GM19438 (cell line): ENCODE data around the gene NBPF11.
"Not testable (repeated sequence)": the region's sequence is repeated elsewhere in the genome, so short reads cannot be mapped to it uniquely, and the experiment has no call there.

Experiments
- ATAC-seq: cut with Tn5 transposase; IDR thresholded peaks from one replicate; pipeline ENCODE4 v1.9.1; 2021; ENCODE audit warnings: low read depth; ENCODE audit not compliant: unreplicated experiment

Gene NBPF11

DNA sequence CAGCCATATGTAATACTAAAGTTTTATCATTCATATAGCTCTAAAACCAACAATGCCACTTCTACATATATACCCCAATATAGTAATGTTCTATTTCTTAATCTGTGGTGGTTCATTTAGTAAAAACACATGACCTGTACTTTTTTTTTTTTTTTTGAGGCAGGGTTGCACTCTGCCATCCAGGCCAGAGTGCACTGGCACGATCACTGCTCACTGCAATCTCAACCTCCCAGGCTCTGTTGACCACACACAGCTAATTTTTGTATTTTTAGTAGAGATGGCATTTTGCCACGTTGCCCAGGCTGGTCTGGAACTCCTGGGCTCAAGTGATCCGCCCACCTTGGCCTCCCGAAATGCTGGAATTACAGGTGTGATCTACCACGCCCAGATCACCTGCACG is 2.1 kb downstream of the NBPF11 start:
- not testable (repeated sequence) for ATAC-seq

DNA sequence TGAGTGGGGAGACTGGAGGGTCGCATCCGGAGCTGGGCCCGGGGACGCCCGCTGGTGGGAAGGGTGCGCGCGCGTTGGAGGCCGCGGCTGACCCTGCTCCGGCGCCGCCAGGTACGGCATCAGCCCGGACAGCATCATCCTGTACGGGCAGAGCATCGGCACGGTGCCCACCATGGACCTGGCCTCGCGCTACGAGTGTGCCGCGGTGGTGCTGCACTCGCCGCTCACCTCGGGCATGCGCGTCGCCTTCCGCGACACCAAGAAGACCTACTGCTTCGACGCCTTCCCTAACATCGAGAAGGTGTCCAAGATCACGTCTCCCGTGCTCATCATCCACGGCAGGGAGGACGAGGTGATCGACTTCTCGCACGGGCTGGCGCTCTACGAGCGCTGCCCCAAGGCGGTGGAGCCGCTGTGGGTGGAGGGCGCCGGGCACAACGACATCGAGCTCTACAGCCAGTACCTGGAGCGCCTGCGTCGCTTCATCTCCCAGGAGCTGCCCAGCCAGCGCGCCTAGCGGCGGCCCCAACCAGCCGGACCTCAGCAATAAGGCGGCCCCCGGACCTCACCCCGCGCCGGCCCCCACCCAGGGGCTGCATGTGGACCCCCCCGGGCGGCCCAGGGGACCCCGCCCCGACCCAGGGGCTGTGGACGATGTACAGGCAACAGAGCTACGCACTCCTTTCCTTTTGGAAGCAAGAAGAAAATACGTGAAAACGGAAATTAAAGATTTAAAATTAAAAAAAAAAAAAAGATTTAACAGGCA is 2.8 kb downstream of the NBPF11 start:
- not testable (repeated sequence) for ATAC-seq

DNA sequence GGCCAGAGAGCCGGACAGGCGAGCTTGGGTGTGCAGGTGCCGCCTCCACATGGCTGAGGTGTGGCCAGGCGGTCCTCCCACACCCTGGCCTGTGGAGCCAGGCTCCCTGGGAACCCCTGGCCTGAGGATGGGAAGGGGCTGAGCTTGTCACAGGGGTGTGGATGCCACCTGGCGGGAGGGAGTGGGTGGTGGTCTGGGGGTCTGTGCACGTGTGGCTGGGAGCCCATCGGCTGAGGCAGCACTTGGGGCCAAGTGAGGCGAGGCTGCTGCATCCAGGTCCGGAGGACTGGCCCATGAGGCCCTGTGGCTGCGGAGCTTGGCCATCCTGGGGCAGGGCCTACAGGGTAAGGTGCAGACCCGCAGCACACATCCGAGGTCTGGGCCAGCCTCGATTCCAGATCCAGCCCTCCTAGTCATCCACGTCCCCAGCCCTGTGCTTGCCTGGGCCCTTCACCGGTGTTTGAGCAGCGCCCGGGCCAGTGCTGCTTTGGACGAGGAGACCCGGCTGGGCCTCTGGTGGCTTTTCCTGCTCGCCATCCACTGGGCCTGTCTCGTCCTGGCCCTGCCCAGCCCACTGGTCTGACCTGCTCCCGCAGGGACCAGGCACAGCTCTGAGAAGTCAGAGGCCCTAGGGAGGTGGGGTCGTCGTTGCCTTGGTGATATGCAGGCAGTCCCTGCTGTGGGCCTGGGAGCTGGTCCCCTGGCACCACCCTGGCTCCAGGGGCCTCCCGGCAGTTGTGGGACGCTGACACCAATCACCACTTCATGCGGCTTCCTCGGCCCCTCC is 4.8 kb downstream of the NBPF11 start:
- ATAC-seq: not testable (repeated sequence)

DNA sequence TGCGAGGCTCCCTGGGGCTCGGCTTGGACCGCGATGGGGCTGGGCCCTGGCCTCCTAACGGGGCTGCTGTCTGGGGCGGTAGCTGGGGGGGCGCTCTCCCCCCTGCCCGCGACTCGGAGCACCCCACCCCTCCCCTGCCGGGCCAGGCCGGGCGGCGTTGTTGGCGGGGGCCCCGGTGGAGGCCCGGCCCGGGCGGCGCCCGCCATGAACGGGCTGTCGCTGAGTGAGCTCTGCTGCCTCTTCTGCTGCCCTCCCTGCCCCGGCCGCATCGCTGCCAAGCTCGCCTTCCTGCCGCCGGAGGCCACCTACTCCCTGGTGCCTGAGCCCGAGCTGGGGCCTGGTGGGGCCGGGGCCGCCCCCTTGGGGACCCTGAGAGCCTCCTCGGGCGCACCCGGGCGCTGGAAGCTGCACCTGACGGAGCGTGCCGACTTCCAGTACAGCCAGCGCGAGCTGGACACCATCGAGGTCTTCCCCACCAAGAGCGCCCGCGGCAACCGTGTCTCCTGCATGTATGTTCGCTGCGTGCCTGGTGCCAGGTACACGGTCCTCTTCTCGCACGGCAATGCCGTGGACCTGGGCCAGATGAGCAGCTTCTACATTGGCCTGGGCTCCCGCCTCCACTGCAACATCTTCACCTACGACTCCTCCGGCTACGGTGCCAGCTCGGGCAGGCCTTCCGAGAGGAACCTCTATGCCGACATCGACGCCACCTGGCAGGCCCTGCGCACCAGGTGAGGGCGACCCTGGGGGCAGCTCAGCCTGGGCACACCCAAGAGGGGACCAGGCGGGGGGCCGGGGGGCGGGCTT is 5.7 kb downstream of the NBPF11 start:
- ATAC-seq: not testable (repeated sequence)

GRCh38 chr1:148143223-148143622 is 8.9 kb downstream of the NBPF11 start:
- not testable (repeated sequence) for ATAC-seq

DNA sequence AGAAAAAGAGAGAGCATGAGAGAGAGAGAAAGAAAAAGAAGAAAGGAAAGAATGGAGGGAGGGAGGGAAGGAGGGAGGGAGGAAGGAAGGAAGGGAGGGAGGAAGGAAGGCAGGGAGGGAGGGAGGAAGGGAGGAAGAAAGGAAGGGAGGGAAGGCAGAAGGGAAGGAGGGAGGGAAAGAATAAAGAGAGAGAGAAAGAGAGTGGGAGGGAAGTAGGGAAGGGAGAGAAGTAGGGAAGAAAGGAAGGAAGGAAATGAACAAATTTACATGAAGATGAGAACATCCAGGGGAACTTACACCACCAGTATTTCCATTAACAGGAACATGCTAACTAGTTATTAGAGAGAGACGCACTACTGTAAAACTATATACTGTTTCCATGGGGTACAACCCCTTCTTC is 10.1 kb downstream of the NBPF11 start:
- ATAC-seq: not testable (repeated sequence)

DNA sequence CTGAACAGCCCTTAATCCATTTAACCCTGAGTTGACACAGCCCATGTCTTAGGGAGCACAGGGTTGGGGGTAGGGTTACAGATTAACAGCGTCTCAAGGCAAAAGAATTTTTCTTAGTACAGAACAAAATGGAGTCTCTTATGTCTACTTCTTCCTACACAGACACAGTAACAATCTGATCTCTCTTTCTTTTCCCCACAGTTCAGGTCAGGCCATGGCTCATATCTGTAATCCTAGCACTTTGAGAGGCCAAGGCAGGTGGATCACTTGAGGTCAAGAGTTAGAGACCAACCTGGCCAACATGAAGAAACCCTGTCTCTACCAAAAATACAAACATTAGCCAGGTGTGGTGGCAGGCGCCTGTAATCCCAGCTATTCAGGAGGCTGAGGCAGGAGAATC is 13.5 kb downstream of the NBPF11 start:
- ATAC-seq: not testable (repeated sequence)

- not testable (repeated sequence) for ATAC-seq
These were observed 29.7 kb downstream of the NBPF11 start for GRCh38 chr1:148122341-148122740.

DNA sequence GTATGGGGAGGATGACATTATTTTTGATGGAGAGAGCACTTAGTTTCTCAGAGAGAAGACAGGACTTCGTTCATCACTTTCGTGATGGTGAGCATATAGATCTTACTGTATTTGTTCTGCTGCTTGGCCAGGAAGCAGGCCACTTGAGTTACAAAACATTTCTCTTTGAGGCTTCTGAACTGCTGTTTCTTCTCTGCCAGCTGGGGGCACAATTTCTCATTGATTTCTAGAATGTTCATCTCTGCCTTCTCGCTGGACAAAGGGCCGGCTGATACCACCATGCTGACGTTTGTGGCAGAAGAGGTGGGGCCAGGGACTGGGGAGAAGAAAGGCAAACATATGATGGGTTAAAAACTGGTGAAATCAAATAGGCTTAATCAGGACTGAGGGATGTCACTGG is 31.7 kb downstream of the NBPF11 start:
- ATAC-seq: not testable (repeated sequence)

GRCh38 chr1:148095732-148096131 is 56.3 kb downstream of the NBPF11 start:
- ATAC-seq: not testable (repeated sequence)

DNA sequence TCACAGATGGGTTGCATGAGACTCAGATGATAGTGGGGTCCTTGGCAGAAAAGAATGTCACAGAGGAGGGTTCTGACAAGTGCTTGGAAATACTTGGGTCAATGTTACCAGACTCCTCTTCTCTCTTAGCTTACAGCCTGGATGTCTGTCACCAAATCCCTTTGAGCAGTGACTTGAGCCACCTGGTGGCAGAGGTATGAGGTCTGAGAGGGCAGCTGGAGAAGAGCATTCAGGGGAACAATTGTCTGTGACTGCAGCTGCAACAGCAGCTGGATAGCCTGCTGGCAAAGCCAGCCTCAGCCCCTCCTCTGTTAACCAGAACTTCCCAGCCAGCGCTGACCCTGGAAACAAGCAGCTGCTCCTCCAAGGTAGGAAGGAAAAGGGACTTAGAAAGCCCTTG is 65.9 kb downstream of the NBPF11 start:
- not testable (repeated sequence) for ATAC-seq

DNA sequence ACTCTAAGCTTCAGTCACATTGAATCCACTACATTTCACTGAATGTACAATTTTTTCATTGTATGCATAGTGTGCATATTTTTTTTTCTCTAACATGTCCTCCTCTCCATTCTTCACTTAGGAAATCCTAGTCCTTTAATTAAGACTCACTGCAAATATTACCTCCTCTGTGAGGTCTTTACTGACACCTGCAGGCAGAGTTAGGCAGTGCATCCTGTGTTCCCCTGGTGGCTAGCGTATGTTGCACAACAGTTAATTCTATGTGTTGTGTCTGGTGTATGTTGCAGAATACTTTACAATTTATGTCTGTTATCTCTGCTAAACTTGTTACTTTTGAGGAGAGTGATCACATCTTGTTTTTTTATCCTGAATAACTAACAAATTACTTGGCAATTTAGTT is 70.9 kb downstream of the NBPF11 start:
- ATAC-seq: not testable (repeated sequence)

GRCh38 chr1:148078632-148079519 is 73.2 kb downstream of the NBPF11 start:
- ATAC-seq: peak; percentile 60

DNA sequence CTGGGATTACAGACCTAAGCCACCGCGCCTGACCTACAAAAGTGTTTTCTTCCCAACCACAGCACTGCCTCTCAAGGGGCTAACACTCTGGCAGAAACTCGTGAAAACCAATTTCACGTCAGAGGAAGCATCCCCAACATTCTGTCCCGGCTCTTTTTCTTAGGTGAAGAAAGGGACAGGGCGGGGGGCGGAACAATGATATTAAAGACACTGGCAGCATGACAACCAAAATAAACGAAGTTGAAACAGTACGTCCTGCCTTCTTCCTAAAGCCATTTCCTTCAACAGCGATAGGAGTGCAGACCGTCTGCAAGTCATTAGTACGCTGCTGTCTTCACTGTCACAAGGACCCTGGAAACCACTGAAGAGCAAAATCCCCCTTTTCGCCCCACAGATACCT is 74.0 kb downstream of the NBPF11 start:
- ATAC-seq: not testable (repeated sequence)

- ATAC-seq: not testable (repeated sequence)
These were observed 74.6 kb downstream of the NBPF11 start for GRCh38 chr1:148077458-148077857.

- not testable (repeated sequence) for ATAC-seq
These were observed 78.7 kb downstream of the NBPF11 start for GRCh38 chr1:148073392-148073791.

DNA sequence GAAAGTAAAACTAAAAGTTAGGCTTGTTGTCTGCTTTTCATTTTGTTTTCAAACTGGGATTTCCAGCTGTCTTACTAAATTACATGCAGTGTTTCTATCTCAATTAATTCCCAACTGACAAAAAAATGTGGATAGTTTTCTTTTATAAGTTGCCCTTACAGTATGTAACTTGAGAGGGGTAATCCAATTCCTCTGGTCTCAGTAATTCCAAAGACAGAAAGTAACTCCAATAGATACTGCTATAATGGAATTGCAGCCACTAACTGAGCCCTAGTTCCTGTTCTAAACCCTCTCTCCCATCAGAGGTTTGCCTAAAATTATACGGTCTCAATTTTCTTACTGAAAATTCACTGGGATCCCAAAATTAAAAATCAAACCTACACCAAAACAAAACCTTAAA is 83.5 kb downstream of the NBPF11 start:
- not testable (repeated sequence) for ATAC-seq

DNA sequence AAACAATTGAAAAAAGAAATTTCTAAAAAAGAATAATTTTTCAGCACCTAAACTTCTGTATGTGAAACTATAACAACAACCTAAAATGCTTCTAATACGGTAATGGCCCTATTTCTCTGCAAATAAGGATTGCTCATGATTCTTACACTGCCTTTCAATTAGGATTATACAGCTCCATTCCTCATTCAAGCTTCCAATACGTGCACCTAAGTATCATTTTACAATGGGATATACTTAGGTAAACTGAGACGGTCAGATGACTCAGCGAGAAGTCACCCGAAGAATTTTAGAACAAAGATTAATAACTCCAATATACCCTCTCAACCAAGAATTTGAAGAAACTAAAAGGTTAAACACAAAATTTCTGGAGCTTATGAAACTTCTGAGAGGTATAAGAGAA is 83.9 kb downstream of the NBPF11 start:
- not testable (repeated sequence) for ATAC-seq

DNA sequence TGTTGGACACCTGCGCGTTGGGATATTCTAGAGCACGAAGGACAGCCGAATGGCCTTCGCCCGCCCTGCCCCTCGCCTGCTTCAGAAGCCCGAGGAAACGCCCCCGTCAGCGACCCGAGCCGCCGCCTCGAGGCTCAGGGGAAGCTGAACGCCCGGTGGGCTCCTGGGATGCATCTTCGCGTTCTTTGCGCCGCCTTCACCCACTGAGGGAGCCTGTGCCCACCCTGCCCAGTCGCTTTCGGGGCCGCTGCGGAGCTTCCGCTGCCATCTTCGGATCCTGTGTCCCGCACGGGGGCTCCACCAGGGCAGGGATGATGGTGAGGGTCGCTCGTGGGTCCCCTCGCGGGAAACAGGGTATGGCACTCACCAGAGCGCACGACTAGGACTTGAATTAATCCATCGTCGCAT is 91.8 kb downstream of the NBPF11 start:
- not testable (repeated sequence) for ATAC-seq

DNA sequence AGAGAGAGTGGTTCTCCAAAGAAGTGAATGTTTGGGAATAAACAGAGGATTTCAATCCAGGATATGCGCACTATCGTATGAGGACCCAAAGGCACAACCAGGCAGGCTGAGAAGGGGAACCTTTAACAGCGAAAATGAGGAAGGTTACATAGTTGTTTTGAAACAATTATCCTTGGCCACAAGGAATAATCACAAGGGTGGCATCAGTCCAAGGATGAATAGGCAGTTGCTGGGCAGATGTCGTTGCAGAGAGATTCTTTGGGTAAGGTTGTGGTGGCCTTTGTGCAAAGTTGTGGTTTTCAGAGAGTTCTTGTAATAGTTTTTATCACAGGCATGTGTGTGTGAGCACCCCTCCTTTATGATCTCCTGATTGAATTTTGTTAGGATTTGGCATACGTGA is 94.7 kb downstream of the NBPF11 start:
- not testable (repeated sequence) for ATAC-seq
